ENCODE measurements around the gene GRM4.

The GRM4 gene

DNA sequence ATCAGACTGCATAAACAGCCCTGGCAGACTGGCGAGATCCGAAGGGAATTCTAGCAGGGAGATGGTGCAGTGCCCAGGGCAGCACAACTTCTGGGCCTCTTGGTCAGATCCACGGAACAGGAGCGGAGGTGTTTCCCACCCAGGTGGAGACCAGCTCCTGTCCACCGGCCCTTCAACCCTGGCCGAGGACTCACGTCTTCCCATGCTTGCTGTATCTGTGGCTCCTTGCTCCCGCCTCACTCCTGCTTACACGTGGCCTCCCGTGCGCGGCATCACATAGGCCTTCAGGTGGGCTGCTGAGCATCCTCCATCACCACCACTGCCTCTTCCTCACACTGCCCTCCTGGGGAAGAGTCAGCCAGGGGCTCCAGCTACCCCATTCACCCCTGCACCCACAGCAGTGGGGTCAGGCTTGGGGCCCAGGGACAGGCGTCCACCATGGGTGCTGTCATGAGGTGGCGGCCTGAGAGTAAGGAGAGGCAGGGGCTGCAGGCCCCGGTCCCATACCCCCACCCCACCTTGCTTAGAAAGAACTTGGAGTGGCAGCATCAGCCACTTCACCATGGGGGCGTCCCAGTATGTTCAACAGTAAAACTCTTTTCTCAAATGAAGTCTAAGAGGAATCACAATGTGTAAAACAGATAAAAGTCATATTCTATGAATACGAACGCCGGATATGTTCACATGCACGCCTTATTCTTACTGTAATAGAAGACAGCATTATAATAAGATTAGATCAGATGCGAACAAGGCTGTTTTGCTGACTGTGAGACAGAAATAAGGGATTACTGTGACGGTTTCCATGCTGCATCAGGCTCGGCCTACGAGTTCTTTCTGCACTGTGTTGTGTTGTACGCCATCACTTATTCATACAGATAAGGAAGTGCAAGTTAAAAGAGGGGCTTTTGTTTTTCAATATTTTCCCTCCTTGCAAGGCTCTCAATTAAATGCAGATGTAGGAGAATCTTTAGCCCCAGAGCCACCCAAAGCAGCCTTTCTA lies 165.4 kb downstream of the GRM4 start:
- H3K4me1 ChIP-seq (ENCODE audit: control insufficient read depth, insufficient read depth, low read length) = peaks cover 8% of the 10 kb centered on the region
- no peak overlapping the region for H3K4me3 ChIP-seq (ENCODE audit: insufficient read depth, low read depth, low read length)
- no peaks in the 10 kb centered on the region for H3K36me3 ChIP-seq (ENCODE audit: control insufficient read depth, insufficient read depth, low read length)
- 94 to 95% methylated on average over 25 of the region's 25 CpGs for WGBS, 2 experiments
- H3K27ac ChIP-seq (ENCODE audit: insufficient read depth, low read depth, low read length, poor library complexity, severe bottlenecking) = no peak overlapping the region
- H3K27me3 ChIP-seq (ENCODE audit: control insufficient read depth, insufficient read depth, low read length, poor library complexity, severe bottlenecking) = peaks cover 12% of the 10 kb centered on the region
- no peaks in the 10 kb centered on the region for H3K9me3 ChIP-seq (ENCODE audit: control insufficient read depth, low read length)

DNA sequence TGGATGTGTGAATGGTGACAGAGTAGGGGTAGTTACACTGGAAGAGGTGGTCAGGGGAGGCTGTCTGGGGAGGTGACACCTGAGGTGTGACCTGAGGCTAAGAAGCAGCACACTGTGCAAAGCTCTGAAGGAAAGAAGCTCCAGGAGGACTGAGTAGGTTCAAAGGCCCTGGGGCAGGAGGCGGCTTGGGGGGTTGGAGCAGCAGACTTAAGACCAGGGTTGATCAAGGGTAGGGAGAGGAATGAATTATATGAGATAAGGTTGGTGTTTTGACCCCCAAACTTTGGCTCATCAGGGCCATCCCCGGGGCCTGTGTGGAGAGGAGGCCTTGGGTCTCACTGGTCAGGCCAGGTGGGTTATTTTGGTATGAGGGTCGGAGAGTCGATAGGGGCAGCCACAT lies 166.1 kb downstream of the GRM4 start:
- Histone ChIP-seq H3K4me1 (ENCODE audit: control insufficient read depth, insufficient read depth, low read length) (peaks cover 8% of the 10 kb centered on the region), H3K27ac (ENCODE audit: insufficient read depth, low read depth, low read length, poor library complexity, severe bottlenecking) (no peak overlapping the region), H3K4me3 (ENCODE audit: insufficient read depth, low read depth, low read length) (no peak overlapping the region), H3K27me3 (ENCODE audit: control insufficient read depth, insufficient read depth, low read length, poor library complexity, severe bottlenecking) (peaks cover 18% of the 10 kb centered on the region), H3K36me3 (ENCODE audit: control insufficient read depth, insufficient read depth, low read length) (no peaks in the 10 kb centered on the region), H3K9me3 (ENCODE audit: control insufficient read depth, low read length) (no peaks in the 10 kb centered on the region)
- WGBS, 2 experiments = 94 to 95% methylated on average over 4 of the region's 4 CpGs

DNA sequence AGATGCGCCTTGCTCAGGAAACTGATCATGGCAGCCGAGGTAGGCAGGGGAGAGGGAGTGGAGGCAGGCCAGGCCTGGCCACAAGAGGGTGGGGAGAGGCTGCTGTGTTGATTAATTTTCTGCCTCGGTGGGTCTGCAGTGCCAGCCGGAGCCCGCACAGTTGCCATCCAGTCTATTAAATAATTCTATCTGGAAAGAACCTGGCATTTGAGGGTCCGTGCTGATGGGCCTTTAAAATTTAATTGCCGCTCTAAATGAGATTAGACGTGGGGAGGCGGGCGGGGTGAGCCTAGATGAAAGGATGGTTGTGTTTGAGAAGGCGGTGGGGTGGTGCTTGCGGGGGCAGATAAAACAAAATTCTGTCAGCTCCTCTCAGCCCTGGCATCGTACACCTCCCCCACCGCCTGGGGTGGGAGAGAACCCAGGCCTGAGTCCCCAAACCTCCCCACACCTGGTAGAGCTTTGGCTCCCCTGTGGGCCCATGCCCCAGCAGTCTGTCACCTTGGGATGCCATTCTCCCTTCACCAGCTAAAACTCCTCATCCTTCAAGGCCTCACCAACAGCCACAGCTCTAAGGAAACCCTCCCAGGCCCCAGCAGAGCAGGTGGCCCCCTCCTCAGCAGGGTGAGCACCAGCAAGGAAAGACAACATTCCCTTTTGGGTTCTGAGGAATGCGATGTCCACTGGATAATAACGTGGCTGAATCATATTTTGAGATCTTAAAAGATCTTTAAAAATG lies 167.3 kb downstream of the GRM4 start:
- no peak overlapping the region for H3K4me3 ChIP-seq (ENCODE audit: insufficient read depth, low read depth, low read length)
- no peak overlapping the region for H3K27ac ChIP-seq (ENCODE audit: insufficient read depth, low read depth, low read length, poor library complexity, severe bottlenecking)
- peaks cover 4% of the 10 kb centered on the region for H3K4me1 ChIP-seq (ENCODE audit: control insufficient read depth, insufficient read depth, low read length)
- 88 to 89% methylated on average over 16 of the region's 16 CpGs for WGBS, 2 experiments
- H3K9me3 ChIP-seq (ENCODE audit: control insufficient read depth, low read length) = no peaks in the 10 kb centered on the region
- H3K36me3 ChIP-seq (ENCODE audit: control insufficient read depth, insufficient read depth, low read length) = no peaks in the 10 kb centered on the region
- peaks cover 18% of the 10 kb centered on the region for H3K27me3 ChIP-seq (ENCODE audit: control insufficient read depth, insufficient read depth, low read length, poor library complexity, severe bottlenecking)

DNA sequence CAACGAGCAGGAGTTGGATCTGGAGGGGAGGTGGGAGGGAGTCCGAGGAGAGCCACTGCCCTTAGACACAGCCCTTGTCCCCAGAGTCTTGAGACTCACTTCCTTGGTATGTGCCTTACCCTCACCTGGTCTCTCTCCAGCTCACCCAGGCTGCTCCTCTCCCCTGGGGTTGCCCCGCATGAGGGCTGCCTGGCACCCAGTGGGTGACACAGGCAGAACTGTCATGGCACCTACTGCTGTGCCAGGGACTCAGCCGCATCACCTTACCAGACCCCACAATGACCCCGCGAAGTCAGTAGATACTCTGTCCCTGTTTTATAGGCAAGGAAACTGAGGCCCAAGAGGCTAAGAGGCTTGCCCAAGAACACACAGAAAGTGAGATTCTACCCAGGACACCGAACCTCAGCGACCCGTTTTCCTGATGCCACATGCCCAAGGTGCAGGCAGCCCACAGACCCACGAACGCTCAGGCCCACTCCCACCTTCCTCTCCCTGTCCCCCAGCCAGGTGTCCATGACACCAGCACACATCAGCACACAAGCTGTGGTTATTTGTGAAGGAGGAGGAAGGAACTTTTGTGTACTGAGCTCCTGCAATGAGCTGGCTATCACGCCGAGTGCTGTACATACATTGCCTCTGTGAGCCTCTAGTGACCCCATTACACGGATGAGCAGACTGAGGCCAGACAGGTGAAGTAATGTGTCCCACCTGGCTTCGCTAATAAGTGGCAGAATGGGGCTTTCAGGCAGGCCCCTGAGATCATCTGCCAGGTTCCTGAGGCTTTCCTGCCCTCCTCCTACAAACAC lies 168.1 kb downstream of the GRM4 start:
- no peaks in the 10 kb centered on the region for H3K9me3 ChIP-seq (ENCODE audit: control insufficient read depth, low read length)
- WGBS, 2 experiments = 93% methylated on average over 15 of the region's 15 CpGs
- H3K27me3 ChIP-seq (ENCODE audit: control insufficient read depth, insufficient read depth, low read length, poor library complexity, severe bottlenecking) = peaks cover 18% of the 10 kb centered on the region
- H3K4me3 ChIP-seq (ENCODE audit: insufficient read depth, low read depth, low read length) = no peak overlapping the region
- H3K36me3 ChIP-seq (ENCODE audit: control insufficient read depth, insufficient read depth, low read length) = no peaks in the 10 kb centered on the region
- no peak overlapping the region for H3K27ac ChIP-seq (ENCODE audit: insufficient read depth, low read depth, low read length, poor library complexity, severe bottlenecking)
- H3K4me1 ChIP-seq (ENCODE audit: control insufficient read depth, insufficient read depth, low read length) = peaks cover 4% of the 10 kb centered on the region

DNA sequence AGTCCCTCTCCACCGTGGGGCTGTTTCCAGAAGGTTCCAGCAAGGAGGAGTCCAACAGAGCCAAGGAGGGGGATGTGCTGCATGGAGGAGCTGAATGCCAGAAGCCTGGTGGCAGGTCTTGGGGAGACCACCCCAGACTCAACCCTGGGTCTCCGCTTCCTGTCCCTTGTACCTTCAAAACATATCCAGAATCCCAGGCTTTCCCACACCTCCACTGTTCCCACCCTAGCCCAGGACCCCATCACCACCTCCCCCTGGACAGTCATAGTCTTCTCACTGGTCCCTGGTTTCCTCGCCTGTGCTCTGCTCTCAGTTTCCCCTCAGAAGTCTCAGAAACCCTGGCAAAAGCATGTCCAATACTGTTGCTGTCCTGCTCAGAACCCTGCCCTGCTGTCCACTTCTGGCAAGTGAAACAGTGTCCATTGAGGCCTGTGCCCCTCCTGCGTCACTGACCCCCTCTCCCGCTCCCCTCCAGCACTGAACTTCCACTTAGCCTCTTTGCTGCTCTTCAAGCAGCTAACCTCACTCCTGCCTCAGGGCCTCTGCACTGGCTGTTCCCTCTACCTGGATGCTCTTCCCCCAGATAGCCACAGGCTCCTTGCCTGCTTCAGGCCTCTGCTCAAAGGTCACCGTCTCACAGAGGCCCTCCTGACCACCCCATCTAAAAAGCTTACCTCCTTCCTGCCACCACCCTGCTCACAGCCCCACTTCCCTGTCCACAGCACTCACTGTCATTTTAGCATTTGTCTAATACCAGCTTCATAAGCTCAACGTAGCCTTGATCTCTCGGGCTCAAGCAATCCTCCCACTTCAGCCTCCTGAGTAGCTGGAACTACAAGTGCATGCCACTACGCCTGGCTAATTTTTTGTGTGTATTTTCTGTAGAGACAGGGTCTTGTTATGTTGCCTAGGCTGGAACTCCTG lies 169.2 kb downstream of the GRM4 start:
- Histone ChIP-seq H3K9me3 (ENCODE audit: control insufficient read depth, low read length) (no peaks in the 10 kb centered on the region), H3K4me3 (ENCODE audit: insufficient read depth, low read depth, low read length) (peak overlapping the region; percentile 35), H3K27ac (ENCODE audit: insufficient read depth, low read depth, low read length, poor library complexity, severe bottlenecking) (no peak overlapping the region), H3K27me3 (ENCODE audit: control insufficient read depth, insufficient read depth, low read length, poor library complexity, severe bottlenecking) (peaks cover 18% of the 10 kb centered on the region), H3K4me1 (ENCODE audit: control insufficient read depth, insufficient read depth, low read length) (peaks cover 4% of the 10 kb centered on the region), H3K36me3 (ENCODE audit: control insufficient read depth, insufficient read depth, low read length) (no peaks in the 10 kb centered on the region)
- 82 to 88% methylated on average over 9 of the region's 9 CpGs for WGBS, 2 experiments

DNA sequence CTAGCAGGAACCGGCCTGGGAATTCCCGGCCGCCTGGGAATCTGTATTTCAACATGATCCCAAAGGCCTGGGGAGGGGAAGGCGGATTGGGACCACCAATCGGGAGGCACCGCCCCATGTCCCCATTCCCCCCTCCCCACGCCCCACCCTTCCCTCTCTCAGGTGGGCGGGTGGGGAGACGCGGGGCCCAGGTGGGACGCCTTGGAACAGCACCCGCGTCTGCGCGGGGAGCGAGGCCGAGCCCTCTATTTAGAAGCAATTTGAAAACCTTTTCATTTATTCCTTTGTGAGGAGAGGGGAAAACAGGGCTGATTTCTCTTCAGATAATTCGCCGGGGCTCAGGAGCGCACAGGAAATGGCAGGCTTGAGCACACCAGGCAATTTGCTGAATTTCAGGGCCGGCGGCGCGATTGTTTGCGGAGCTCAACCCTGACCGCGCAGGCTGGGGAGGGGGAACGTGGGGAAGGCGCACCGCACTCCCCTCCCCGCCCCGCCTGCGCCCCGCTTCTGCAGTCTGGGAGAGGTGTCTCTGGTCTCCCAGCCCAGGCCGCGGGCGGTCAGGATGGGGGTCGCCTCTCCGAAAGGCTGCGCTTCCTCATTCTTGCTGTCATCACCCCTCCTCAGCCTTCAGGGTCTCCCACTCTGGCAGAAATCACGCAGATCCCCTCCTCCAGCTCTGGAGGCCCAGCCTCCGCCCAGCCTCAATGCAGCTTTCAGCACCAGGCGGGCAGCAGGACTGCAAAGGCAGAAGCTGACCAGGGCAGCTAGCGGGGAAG lies 170.0 kb downstream of the GRM4 start:
- peaks cover 18% of the 10 kb centered on the region for H3K27me3 ChIP-seq (ENCODE audit: control insufficient read depth, insufficient read depth, low read length, poor library complexity, severe bottlenecking)
- H3K36me3 ChIP-seq (ENCODE audit: control insufficient read depth, insufficient read depth, low read length) = no peaks in the 10 kb centered on the region
- H3K9me3 ChIP-seq (ENCODE audit: control insufficient read depth, low read length) = no peaks in the 10 kb centered on the region
- H3K4me3 ChIP-seq (ENCODE audit: insufficient read depth, low read depth, low read length) = peak overlapping the region; percentile 35
- H3K4me1 ChIP-seq (ENCODE audit: control insufficient read depth, insufficient read depth, low read length) = peaks cover 4% of the 10 kb centered on the region
- WGBS, 2 experiments = 16 to 23% methylated on average over 43 to 44 of the region's 44 CpGs
- H3K27ac ChIP-seq (ENCODE audit: insufficient read depth, low read depth, low read length, poor library complexity, severe bottlenecking) = no peak overlapping the region

DNA sequence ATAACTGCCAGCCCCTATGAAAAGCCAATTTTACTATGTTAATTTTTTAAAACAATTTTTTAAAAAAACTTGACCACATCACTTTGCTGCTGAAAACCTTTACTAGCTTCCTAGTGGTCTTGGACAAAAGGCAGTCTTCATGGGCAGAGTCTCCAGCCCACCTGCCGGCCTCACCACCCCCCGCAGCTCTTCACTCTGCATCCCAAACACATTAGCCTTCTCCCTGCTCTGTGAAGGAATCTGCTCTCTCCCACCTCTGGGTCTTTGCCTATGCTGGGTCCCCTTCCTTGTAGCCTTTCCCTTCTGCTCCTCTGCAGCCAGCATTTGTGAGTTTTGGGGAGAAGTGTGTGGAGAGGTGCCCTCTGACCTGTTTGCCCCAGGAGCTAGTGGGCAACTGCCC lies 171.4 kb downstream of the GRM4 start:
- 16 to 17% methylated on average over 2 of the region's 2 CpGs for WGBS, 2 experiments
- H3K36me3 ChIP-seq (ENCODE audit: control insufficient read depth, insufficient read depth, low read length) = no peaks in the 10 kb centered on the region
- H3K27ac ChIP-seq (ENCODE audit: insufficient read depth, low read depth, low read length, poor library complexity, severe bottlenecking) = no peak overlapping the region
- no peaks in the 10 kb centered on the region for H3K9me3 ChIP-seq (ENCODE audit: control insufficient read depth, low read length)
- peaks cover 18% of the 10 kb centered on the region for H3K27me3 ChIP-seq (ENCODE audit: control insufficient read depth, insufficient read depth, low read length, poor library complexity, severe bottlenecking)
- H3K4me1 ChIP-seq (ENCODE audit: control insufficient read depth, insufficient read depth, low read length) = peaks cover 4% of the 10 kb centered on the region
- no peak overlapping the region for H3K4me3 ChIP-seq (ENCODE audit: insufficient read depth, low read depth, low read length)

DNA sequence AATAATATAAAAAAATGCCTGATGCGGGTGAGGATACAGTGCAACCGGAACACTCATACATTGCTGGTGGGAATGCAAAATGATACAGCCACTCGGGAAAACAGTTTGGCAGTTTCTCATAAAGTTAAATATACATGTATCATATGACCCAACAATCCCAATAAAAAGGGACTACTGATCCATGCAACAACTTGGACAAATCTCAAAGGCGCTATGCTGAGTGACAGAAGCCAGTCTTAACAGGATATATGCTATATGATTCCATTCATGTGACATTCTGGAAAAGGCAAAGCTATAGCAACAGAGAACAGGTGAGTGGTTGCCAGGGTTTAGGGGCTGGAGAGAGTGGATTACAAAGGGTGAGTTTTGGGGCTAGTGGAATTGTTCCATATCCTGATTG lies 171.9 kb downstream of the GRM4 start:
- 88 to 93% methylated on average over 4 of the region's 4 CpGs for WGBS, 2 experiments
- peaks cover 18% of the 10 kb centered on the region for H3K27me3 ChIP-seq (ENCODE audit: control insufficient read depth, insufficient read depth, low read length, poor library complexity, severe bottlenecking)

DNA sequence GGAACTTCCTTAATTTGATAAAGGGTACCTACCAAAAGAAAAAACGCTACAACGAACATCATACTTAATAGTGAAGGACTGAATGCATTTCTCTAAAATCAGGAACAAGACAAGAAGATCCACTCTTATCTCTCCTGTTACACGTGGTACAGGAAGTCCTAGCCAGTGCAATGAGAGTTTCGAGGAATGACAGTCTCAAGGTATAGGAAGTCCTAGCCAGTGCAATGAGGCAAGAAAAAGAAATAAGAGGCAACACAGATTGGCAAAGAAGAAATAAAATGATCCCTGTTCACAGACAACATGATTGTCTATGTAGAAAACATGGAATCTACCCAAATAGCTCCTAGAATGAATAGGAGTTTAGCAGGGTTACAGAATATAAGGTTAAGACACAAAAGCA lies 174.3 kb downstream of the GRM4 start:
- Histone ChIP-seq H3K9me3 (ENCODE audit: control insufficient read depth, low read length) (no peaks in the 10 kb centered on the region), H3K27me3 (ENCODE audit: control insufficient read depth, insufficient read depth, low read length, poor library complexity, severe bottlenecking) (peaks cover 17% of the 10 kb centered on the region), H3K4me3 (ENCODE audit: insufficient read depth, low read depth, low read length) (no peak overlapping the region), H3K4me1 (ENCODE audit: control insufficient read depth, insufficient read depth, low read length) (peaks cover 4% of the 10 kb centered on the region), H3K36me3 (ENCODE audit: control insufficient read depth, insufficient read depth, low read length) (no peaks in the 10 kb centered on the region), H3K27ac (ENCODE audit: insufficient read depth, low read depth, low read length, poor library complexity, severe bottlenecking) (no peak overlapping the region)
- WGBS, 2 experiments = 93 to 100% methylated on average over 3 to 4 of the region's 4 CpGs

More for the DNA sequence above, 171.9 kb downstream of the GRM4 start:
- Histone ChIP-seq H3K4me3 (ENCODE audit: insufficient read depth, low read depth, low read length) (no peak overlapping the region), H3K27ac (ENCODE audit: insufficient read depth, low read depth, low read length, poor library complexity, severe bottlenecking) (no peak overlapping the region), H3K9me3 (ENCODE audit: control insufficient read depth, low read length) (no peaks in the 10 kb centered on the region), H3K36me3 (ENCODE audit: control insufficient read depth, insufficient read depth, low read length) (no peaks in the 10 kb centered on the region), H3K4me1 (ENCODE audit: control insufficient read depth, insufficient read depth, low read length) (peaks cover 4% of the 10 kb centered on the region)

Measured in ectodermal cell (in vitro differentiated cells).